Ishikawa (cell line): ENCODE results near the gene ATF7IP2.

Experiments used
- CEBPB ChIP-seq: IDR thresholded peaks from 2 replicates; pipeline ENCODE4 v1.6.1; 2012
- CREB1 ChIP-seq: IDR thresholded peaks from 2 replicates; pipeline ENCODE4 v1.6.1; 2012; ENCODE audit warnings: low read depth
- EGR1 ChIP-seq: IDR thresholded peaks from 2 replicates; pipeline ENCODE4 v1.6.1; 2012
- EP300 ChIP-seq: IDR thresholded peaks from 2 replicates; pipeline ENCODE4 v1.6.1; 2012; ENCODE audit warnings: borderline replicate concordance
- FOXM1 ChIP-seq: IDR thresholded peaks from 2 replicates; pipeline ENCODE4 v1.6.1; 2012; ENCODE audit warnings: low read depth, borderline replicate concordance
- MAX ChIP-seq: IDR thresholded peaks from 2 replicates; pipeline ENCODE4 v1.6.1; 2012
- NFIC ChIP-seq: IDR thresholded peaks from 2 replicates; pipeline ENCODE4 v1.6.1; 2012
- RAD21 ChIP-seq: IDR thresholded peaks from 2 replicates; pipeline ENCODE4 v1.6.1; 2012; ENCODE audit warnings: low read depth
- REST ChIP-seq: IDR thresholded peaks from 2 replicates; pipeline ENCODE4 v1.6.1; 2012; ENCODE audit warnings: low read depth, mild to moderate bottlenecking
- TAF1 ChIP-seq: IDR thresholded peaks from 2 replicates; pipeline ENCODE4 v1.6.1; 2012; ENCODE audit warnings: low read depth, mild to moderate bottlenecking
- TCF12 ChIP-seq: IDR thresholded peaks from 2 replicates; pipeline ENCODE4 v1.6.1; 2012; ENCODE audit warnings: low read depth
- TEAD4 ChIP-seq: IDR thresholded peaks from 2 replicates; pipeline ENCODE4 v1.6.1; 2012
- YY1 ChIP-seq: IDR thresholded peaks from 2 replicates; pipeline ENCODE4 v1.6.1; 2012; ENCODE audit warnings: low read depth
- ZBTB7A ChIP-seq: IDR thresholded peaks from 2 replicates; pipeline ENCODE4 v1.6.1; 2012; ENCODE audit warnings: low read depth
- TF ChIP-seq, protein P1 (sequence below): IDR thresholded peaks from 2 replicates; pipeline ENCODE4 v1.6.1; 2012

Gene ATF7IP2

DNA sequence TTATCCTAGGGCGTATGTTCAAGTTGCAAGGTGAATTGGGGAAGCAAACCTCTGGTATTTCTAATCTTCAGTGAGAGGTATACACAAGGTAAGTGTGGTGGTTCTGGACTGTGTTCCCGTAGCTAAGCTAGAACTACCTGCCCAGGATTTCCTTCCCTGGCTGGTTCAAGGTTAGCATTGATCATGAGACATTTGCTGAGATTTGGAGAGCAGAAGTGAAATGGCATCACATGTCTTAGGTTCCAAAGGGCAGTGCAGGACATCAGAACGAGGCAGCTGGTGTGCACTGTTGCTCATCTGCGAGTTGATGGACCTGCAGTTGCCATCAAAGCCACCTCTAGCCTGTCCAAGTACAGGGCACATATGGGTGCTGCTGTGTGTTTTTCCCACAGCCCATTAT lies 99.3 kb downstream of the ATF7IP2 start:
- TF ChIP-seq EGR1 (no peak), MAX (no peak), CREB1 (no peak), ZBTB7A (no peak), NFIC (no peak), RAD21 (no peak), TAF1 (no peak), TCF12 (no peak), CEBPB (no peak), YY1 (no peak), TEAD4 (no peak), FOXM1 (no peak), EP300 (no peak), REST (no peak)
- TF ChIP-seq, protein P1, sequence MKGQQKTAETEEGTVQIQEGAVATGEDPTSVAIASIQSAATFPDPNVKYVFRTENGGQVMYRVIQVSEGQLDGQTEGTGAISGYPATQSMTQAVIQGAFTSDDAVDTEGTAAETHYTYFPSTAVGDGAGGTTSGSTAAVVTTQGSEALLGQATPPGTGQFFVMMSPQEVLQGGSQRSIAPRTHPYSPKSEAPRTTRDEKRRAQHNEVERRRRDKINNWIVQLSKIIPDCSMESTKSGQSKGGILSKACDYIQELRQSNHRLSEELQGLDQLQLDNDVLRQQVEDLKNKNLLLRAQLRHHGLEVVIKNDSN: no peak

GRCh38 chr16:10485698-10486382 lies 100.0 kb downstream of the ATF7IP2 start:
- TF ChIP-seq TEAD4 (no peak), EP300 (no peak), REST (no peak), FOXM1 (no peak), TAF1 (no peak), NFIC (no peak), TCF12 (no peak), YY1 (no peak), EGR1 (no peak)
- TF ChIP-seq, protein P1: no peak

- no peak for TF ChIP-seq RAD21
- no peak for TF ChIP-seq NFIC
- TF ChIP-seq TEAD4: no peak
- TF ChIP-seq MAX: no peak
- TF ChIP-seq EP300: no peak
- TF ChIP-seq ZBTB7A: no peak
- no peak for TF ChIP-seq YY1
- TF ChIP-seq, protein P1: no peak
- TF ChIP-seq TAF1: no peak
- TF ChIP-seq CEBPB: no peak
- TF ChIP-seq EGR1: no peak
- no peak for TF ChIP-seq FOXM1
- TF ChIP-seq CREB1: no peak
- no peak for TF ChIP-seq REST
- no peak for TF ChIP-seq TCF12
These were observed 104.3 kb downstream of the ATF7IP2 start for GRCh38 chr16:10490141-10490540.

DNA sequence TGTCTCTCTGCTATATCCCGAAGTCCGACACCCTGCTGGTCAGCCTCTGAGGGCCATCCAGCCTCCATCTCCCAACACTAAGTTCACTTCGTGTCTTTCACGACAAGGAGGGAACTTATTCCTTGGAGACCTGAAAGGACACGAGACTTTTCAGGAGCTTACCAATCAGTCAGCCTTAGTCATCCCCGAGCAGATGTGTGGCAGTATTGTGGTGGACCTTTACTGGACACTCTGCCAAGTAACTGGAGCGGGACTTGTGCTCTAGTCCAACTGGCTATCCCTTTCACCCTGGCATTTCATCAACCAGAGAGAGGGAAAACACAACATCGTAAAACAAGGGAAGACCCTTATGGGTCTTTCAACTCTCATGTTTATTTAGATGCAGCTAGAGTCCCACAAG lies 107.4 kb downstream of the ATF7IP2 start:
- no peak for TF ChIP-seq NFIC
- no peak for TF ChIP-seq ZBTB7A
- TF ChIP-seq MAX: no peak
- TF ChIP-seq, protein P1: no peak
- no peak for TF ChIP-seq RAD21
- TF ChIP-seq CREB1: no peak
- TF ChIP-seq EP300: no peak
- TF ChIP-seq TAF1: no peak
- TF ChIP-seq YY1: no peak
- no peak for TF ChIP-seq CEBPB
- TF ChIP-seq EGR1: no peak
- no peak for TF ChIP-seq REST
- no peak for TF ChIP-seq TEAD4
- no peak for TF ChIP-seq TCF12
- TF ChIP-seq FOXM1: no peak
